GM12878 (cell line): ENCODE measurements around the gene TMEM35B. TPM values are rescaled to one million over a fixed set of nuclear protein-coding genes. Genes with fewer than 3 reads are reported as not detected.
A peak's percentile ranks its signal among the peaks of the same experiment; 100 is the strongest.

ENCODE experiments used
- ATAC-seq: fragments of 200-7000 bp; cut with Tn5 transposase; 3 replicates; pipeline ENCODE4 v1.9.1; 2020; ENCODE audit warnings: mild to moderate bottlenecking, moderate library complexity
- BruUV-seq: library from RNA; stranded (reverse); fragments of 400-500 nt; replicated peaks from 2 replicates; lab custom pipeline; 2021; lab: Mats Ljungman, UMichigan
- CTCF ChIA-PET: fragments of 300-600 bp; sonication (Branson Sonifier 250); formaldehyde crosslinking; extraction: SDS; loops from one replicate; lab custom pipeline; 2021; ENCODE audit warnings: inconsistent platforms; lab: Yijun Ruan, JAX
- POLR2A ChIA-PET: fragments of 350-600 bp; formaldehyde crosslinking; extraction: SDS; loops from one replicate; lab custom pipeline; 2021; ENCODE audit warnings: inconsistent platforms; lab: Charles Lee
- RAD21 ChIA-PET: fragments of 300-600 bp; sonication (Branson Sonifier 250); formaldehyde crosslinking; loops from one replicate; lab custom pipeline; 2023; ENCODE audit warnings: antibody characterized with exemption; ENCODE audit not compliant: unreplicated experiment; lab: Charles Lee
- SMC1A ChIA-PET: fragments of 300-600 bp; sonication (Branson Sonifier 250); formaldehyde crosslinking; loops from one replicate; lab custom pipeline; 2023; ENCODE audit not compliant: unreplicated experiment, uncharacterized antibody; lab: Charles Lee
- DNase-seq: peaks from one replicate; pipeline ENCODE4 v3.0.0-alpha.2; 2011; ENCODE audit warnings: low read depth, low spot score
- FAIRE-seq: peaks from 3 replicates; lab custom pipeline; 2011; peaks lifted over from hg19 to GRCh38; lab: Jason Lieb, UNC
- H2AFZ ChIP-seq: 2 replicates; pipeline ENCODE4 v1.6.0; 2011; ENCODE audit warnings: low read depth, low read length, control low read depth; ENCODE audit not compliant: control insufficient read depth
- H3K27ac ChIP-seq: 2 replicates; pipeline ENCODE4 v1.5.1; 2011; ENCODE audit warnings: control low read depth; ENCODE audit not compliant: control insufficient read depth, insufficient read depth
- H3K27me3 ChIP-seq, 2 experiments: replicated peaks in 1 of 2; 2 replicates each; pipeline versions ENCODE4 v1.6.0 to v1.6.1; 2011; ENCODE audit warnings: low read length in 1 of 2; ENCODE audit not compliant: control insufficient read depth in 2 of 2, insufficient read depth in 2 of 2
- H3K36me3 ChIP-seq, 2 experiments: 2 replicates each; pipeline ENCODE4 v1.5.1; 2011; ENCODE audit warnings: low read length in 1 of 2; ENCODE audit not compliant: control insufficient read depth in 2 of 2, insufficient read depth in 2 of 2
- H3K4me1 ChIP-seq: 2 replicates; pipeline ENCODE4 v1.6.1; 2011; ENCODE audit warnings: mild to moderate bottlenecking, low read length, moderate library complexity, mixed read lengths; ENCODE audit not compliant: control insufficient read depth, insufficient read depth
- H3K4me2 ChIP-seq: 2 replicates; pipeline ENCODE4 v1.6.0; 2011; ENCODE audit warnings: control low read depth; ENCODE audit not compliant: control insufficient read depth, insufficient read depth
- H3K4me3 ChIP-seq: fragments of 200-600 bp; sonication (generic); 2 replicates; pipeline ENCODE4 v1.5.1; 2016
- H3K79me2 ChIP-seq: 2 replicates; pipeline ENCODE4 v1.6.0; 2011; ENCODE audit warnings: low read length; ENCODE audit not compliant: control insufficient read depth, insufficient read depth
- H3K9ac ChIP-seq: 2 replicates; pipeline ENCODE4 v1.8.0; 2011; ENCODE audit warnings: low read length, control low read depth, mixed read lengths; ENCODE audit not compliant: control insufficient read depth, insufficient read depth
- H3K9me3 ChIP-seq: replicated peaks from 3 replicates; pipeline ENCODE4 v1.5.1; 2011; ENCODE audit warnings: mild to moderate bottlenecking, low read length; ENCODE audit not compliant: control insufficient read depth, insufficient read depth
- H4K20me1 ChIP-seq: 2 replicates; pipeline ENCODE4 v1.6.0; 2011; ENCODE audit not compliant: control insufficient read depth, insufficient read depth
- CBX3 ChIP-seq: fragments of 200-600 bp; sonication (generic); IDR thresholded peaks from 2 replicates; pipeline ENCODE4 v1.6.1; 2016; ENCODE audit warnings: low read depth, borderline replicate concordance
- ESRRA ChIP-seq: IDR thresholded peaks from 2 replicates; pipeline ENCODE4 v1.6.1; 2012; ENCODE audit warnings: mild to moderate bottlenecking, low read length, improper control_type of control experiment
- FOXM1 ChIP-seq: IDR thresholded peaks from 2 replicates; pipeline ENCODE4 v1.6.1; 2012; ENCODE audit warnings: low read depth, mild to moderate bottlenecking, inconsistent platforms, low read length, moderate library complexity
- IKZF1 ChIP-seq: fragments of 450-650 bp; conservative IDR thresholded peaks from 2 replicates; pipeline ENCODE4 v1.6.1; 2017; ENCODE audit warnings: antibody characterized with exemption, mild to moderate bottlenecking
- IKZF2 ChIP-seq, 2 experiments: fragments of 450-650 bp; IDR thresholded peaks; 2 replicates each; pipeline ENCODE4 v1.6.1; 2017; ENCODE audit warnings: mild to moderate bottlenecking in 2 of 2, moderate library complexity in 2 of 2
- JUNB ChIP-seq: IDR thresholded peaks from 2 replicates; pipeline ENCODE4 v1.6.1; 2016; ENCODE audit warnings: antibody characterized with exemption, mild to moderate bottlenecking
- KAT2A ChIP-seq: conservative IDR thresholded peaks from 2 replicates; pipeline ENCODE4 v1.6.1; 2011; ENCODE audit warnings: low read depth, low read length; ENCODE audit not compliant: control insufficient read depth
- RCOR1 ChIP-seq: conservative IDR thresholded peaks from 2 replicates; pipeline ENCODE4 v1.6.1; 2012; ENCODE audit warnings: low read depth, low read length, improper control_type of control experiment
- RUNX3 ChIP-seq: IDR thresholded peaks from 2 replicates; pipeline ENCODE4 v1.6.1; 2012; ENCODE audit warnings: low read length, inconsistent platforms
- SMAD5 ChIP-seq: IDR thresholded peaks from 2 replicates; pipeline ENCODE4 v1.6.1; 2016; ENCODE audit warnings: antibody characterized with exemption, low read depth
- SP1 ChIP-seq: IDR thresholded peaks from one replicate; pipeline ENCODE4 v1.6.1; 2011; ENCODE audit warnings: low read depth, low read length
- STAT3 ChIP-seq: IDR thresholded peaks from 2 replicates; pipeline ENCODE4 v1.6.1; 2011; ENCODE audit warnings: low read depth, low read length, improper control_type of control experiment
- TCF12 ChIP-seq: IDR thresholded peaks from 2 replicates; pipeline ENCODE4 v1.6.1; 2011; ENCODE audit warnings: low read depth, mild to moderate bottlenecking, low read length
- USF1 ChIP-seq: IDR thresholded peaks from 2 replicates; pipeline ENCODE4 v1.6.1; 2011; ENCODE audit warnings: borderline replicate concordance, low read depth, mild to moderate bottlenecking, moderate library complexity, mixed read lengths, low read length; ENCODE audit not compliant: insufficient read depth; ENCODE audit errors: extremely low read length
- YY1 ChIP-seq: IDR thresholded peaks from 2 replicates; pipeline ENCODE4 v1.6.1; 2011; ENCODE audit warnings: low read depth, mild to moderate bottlenecking, low read length
- ZBED1 ChIP-seq: IDR thresholded peaks from 2 replicates; pipeline ENCODE4 v1.6.1; 2016; ENCODE audit warnings: borderline replicate concordance
- WGBS: methylation state at CpG from one replicate; pipeline ENCODE4 v1.1.6; 2016; ENCODE audit warnings: low lambda C conversion rate; ENCODE audit not compliant: insufficient replicate concordance, insufficient coverage; ENCODE audit errors: missing lambda C conversion rate; 5-methylcytosine and 5-hydroxymethylcytosine counted together
- in situ Hi-C: fragments of 300-500 bp; cut with MboI; formaldehyde crosslinking; loops from 9 replicates; pipeline ENCODE4 v1.14.3; 2018; ENCODE audit warnings: mixed read lengths
- intact Hi-C: fragments of 100-400 bp; cut with micrococcal nuclease; formaldehyde crosslinking; loops from one replicate; pipeline ENCODE4 v1.14.2; 2022; ENCODE audit not compliant: unreplicated experiment
- polyA plus RNA-seq, 11 experiments: library from polyadenylated mRNA; depleted of rRNA in 4 of 11; unstranded in 6 of 11; stranded (reverse) in 5 of 11; fragments of >200 nt; fragmentation: Nextera tagmentation in 4 of 11; fragmentation: Illumina TruSeq in 1 of 11; extraction: Ambion mirVana in 4 of 11; extraction: Trizol in 1 of 11; gene quantifications; 1 replicate in 1 of 11; 2 replicates in 10 of 11; pipeline versions ENCODE4 v1.2.1 to v1.2.3, GENCODE V29; 2011 to 2016; ENCODE audit warnings: inconsistent platforms in 2 of 11, missing spikeins in 2 of 11, low read depth in 1 of 11
- total RNA-seq, 4 experiments: library from RNA; depleted of rRNA in 3 of 4; stranded (reverse); fragments of >200 nt in 3 of 4; fragmentation: Illumina TruSeq in 1 of 4; extraction: Trizol in 1 of 4; gene quantifications; 2 replicates each; pipeline versions ENCODE4 v1.2.1 to v1.2.3, GENCODE V29; 2013 to 2021
- TF ChIP-seq, protein P1 (sequence below): fragments of 450-650 bp; IDR thresholded peaks from 2 replicates; pipeline ENCODE4 v1.6.1; 2018; ENCODE audit warnings: borderline replicate concordance, mild to moderate bottlenecking; ENCODE audit not compliant: partially characterized antibody
- TF ChIP-seq, protein P2 (sequence below): fragments of 450-650 bp; IDR thresholded peaks from 2 replicates; pipeline ENCODE4 v1.6.1; 2016; ENCODE audit warnings: mild to moderate bottlenecking

The TMEM35B gene
- total and polyA plus RNA-seq, 10 of the 15 experiments (the other 5 are each of a cell fraction or from before 2014, with no cell fraction given) = 14.8 to 138 (median 32.8) TPM

DNA sequence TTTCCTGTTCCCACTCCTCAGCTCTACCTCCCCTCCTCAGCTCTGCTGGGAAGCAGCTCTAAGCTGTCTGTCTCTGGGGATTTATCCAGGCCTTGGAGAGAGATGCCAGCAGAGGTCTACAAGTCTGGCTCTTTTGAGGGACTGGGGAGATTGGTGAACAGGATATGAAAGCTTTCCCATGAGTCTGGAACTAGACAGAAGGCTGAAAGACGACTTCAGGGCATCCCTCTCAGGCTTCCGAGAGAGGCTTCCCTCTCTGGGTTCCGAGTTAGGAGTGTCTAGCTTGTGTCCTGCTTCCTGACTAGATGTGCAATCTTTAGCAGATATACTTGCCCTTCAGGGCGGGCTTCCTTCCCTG is 733 bp downstream of the TMEM35B start (continued):
- TF ChIP-seq IKZF2 (IDR thresholded peaks at IDR 0.05) = 0 out of 4 replicates have a peak, but pooled peaks of 1 of the 2 experiments have one; percentile 29

DNA sequence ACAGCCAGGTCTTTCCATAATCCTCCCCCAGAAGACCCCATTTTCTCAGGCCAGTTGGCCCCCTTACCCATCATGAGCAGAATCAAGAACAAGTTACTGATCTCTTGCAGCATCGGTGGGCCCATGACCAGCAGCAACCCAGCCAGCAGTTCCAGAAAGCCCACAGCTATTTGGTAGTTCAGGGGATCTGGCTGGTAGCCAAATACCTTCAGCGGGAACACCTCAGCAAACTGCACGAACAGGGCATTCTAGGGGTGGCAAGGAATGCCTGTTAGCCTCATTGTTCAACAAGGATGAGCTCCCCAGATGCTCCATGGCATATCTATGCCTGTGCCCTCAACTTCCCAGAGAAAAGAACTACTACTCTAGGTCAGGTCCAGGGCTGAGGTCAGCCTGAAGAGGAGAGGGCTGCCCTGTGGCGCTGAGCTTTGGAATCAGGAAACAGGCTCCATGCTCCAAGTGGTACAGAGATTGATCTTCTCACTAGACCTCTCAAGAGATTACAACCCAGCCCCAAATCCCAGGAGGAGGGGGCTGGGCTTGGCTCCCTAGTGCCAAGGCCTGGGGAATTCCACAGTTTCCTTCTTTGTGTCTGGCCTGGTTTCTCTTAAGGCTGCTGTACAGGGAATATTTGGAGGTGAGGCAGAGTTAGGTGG is 1.3 kb downstream of the TMEM35B start:
- Histone ChIP-seq H3K4me2 (peak overlapping the region; percentile 57), H3K36me3 (no peaks in the 10 kb centered on the region), H3K27me3 (no peaks in the 10 kb centered on the region), H3K9me3 (no peaks in the 10 kb centered on the region), H3K79me2 (peaks cover 23% of the 10 kb centered on the region), H4K20me1 (no peaks in the 10 kb centered on the region), H3K27ac (peak overlapping the region; percentile 88), H3K9ac (peak overlapping the region; percentile 93), H3K4me1 (peaks cover 9% of the 10 kb centered on the region), H2AFZ (no peak overlapping the region), H3K4me3 (peak overlapping the region; percentile 97)
- FAIRE-seq = no peak
- ChIA-PET SMC1A (interaction anchor here (0.6 to 6.0 kb wide), 6 partner anchors 8 to 126 kb away, joined by 3 to 30 read pairs (median 4); partner anchors contain the start of genes SMIM12 and ZMYM6), RAD21 (interaction anchor here (1.6 to 2.6 kb wide), 2 partner anchors 46 to 48 kb away, joined by 3 to 12 read pairs; partner anchors contain the start of gene ZMYM6), POLR2A (interaction anchor here (1.0 to 3.2 kb wide), 4 partner anchors 9 to 124 kb away, joined by 3 to 17 read pairs (median 4); partner anchors contain the start of gene SMIM12), CTCF (interaction anchor here (0.6 to 4.0 kb wide), 8 partner anchors 11 to 1483 kb away, joined by 3 to 26 read pairs (median 5); partner anchors contain the start of genes SMIM12 and ZMYM6)
- WGBS = 82% methylated on average over 4 of the region's 4 CpGs
- TF ChIP-seq STAT3 = no peak
- TF ChIP-seq KAT2A = no peak
- no peak for TF ChIP-seq YY1
- TF ChIP-seq, protein P1, sequence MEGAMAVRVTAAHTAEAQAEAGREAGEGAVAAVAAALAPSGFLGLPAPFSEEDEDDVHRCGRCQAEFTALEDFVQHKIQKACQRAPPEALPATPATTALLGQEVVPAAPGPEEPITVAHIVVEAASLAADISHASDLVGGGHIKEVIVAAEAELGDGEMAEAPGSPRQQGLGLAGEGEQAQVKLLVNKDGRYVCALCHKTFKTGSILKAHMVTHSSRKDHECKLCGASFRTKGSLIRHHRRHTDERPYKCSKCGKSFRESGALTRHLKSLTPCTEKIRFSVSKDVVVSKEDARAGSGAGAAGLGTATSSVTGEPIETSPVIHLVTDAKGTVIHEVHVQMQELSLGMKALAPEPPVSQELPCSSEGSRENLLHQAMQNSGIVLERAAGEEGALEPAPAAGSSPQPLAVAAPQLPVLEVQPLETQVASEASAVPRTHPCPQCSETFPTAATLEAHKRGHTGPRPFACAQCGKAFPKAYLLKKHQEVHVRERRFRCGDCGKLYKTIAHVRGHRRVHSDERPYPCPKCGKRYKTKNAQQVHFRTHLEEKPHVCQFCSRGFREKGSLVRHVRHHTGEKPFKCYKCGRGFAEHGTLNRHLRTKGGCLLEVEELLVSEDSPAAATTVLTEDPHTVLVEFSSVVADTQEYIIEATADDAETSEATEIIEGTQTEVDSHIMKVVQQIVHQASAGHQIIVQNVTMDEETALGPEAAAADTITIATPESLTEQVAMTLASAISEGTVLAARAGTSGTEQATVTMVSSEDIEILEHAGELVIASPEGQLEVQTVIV = no peak
- no peak for TF ChIP-seq ZBED1
- no peak for TF ChIP-seq JUNB
- no peak for TF ChIP-seq FOXM1
- no peak for TF ChIP-seq TCF12
- TF ChIP-seq, protein P2, sequence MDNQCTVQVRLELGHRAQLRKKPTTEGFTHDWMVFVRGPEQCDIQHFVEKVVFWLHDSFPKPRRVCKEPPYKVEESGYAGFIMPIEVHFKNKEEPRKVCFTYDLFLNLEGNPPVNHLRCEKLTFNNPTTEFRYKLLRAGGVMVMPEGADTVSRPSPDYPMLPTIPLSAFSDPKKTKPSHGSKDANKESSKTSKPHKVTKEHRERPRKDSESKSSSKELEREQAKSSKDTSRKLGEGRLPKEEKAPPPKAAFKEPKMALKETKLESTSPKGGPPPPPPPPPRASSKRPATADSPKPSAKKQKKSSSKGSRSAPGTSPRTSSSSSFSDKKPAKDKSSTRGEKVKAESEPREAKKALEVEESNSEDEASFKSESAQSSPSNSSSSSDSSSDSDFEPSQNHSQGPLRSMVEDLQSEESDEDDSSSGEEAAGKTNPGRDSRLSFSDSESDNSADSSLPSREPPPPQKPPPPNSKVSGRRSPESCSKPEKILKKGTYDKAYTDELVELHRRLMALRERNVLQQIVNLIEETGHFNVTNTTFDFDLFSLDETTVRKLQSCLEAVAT = no peak
- TF ChIP-seq RUNX3 = no peak
- no peak for TF ChIP-seq SP1
- TF ChIP-seq IKZF1 = peak; percentile 19; the same call in 1 of the 2 replicates
- no peak for TF ChIP-seq USF1
- 0 out of 2 replicates have a peak, but pooled peaks have one; percentile 20 for TF ChIP-seq ESRRA
- TF ChIP-seq RCOR1 = no peak
- no peak for TF ChIP-seq SMAD5
- TF ChIP-seq CBX3 = no peak
- in situ Hi-C loops (no loop called here), intact Hi-C loops (loop anchor here (2.0 to 10.0 kb wide), 2 partner anchors 47 to 201 kb away; partner anchors contain the start of gene ZMYM6)
- no peak for DNase-seq
- no peak for ATAC-seq
- no TSS peak for BruUV-seq
